GM19035 (cell line): ENCODE measurements around the gene WNT9A.
"Not testable (repeated sequence)": the region's sequence is repeated elsewhere in the genome, so short reads cannot be mapped to it uniquely, and the experiment has no call there.

Experiments used
- ATAC-seq: cut with Tn5 transposase; IDR thresholded peaks from one replicate; pipeline ENCODE4 v1.9.1; 2021; ENCODE audit not compliant: unreplicated experiment

The WNT9A gene

GRCh38 chr1:227889047-227889862 is 58.5 kb downstream of the WNT9A start:
- ATAC-seq: no peak

DNA sequence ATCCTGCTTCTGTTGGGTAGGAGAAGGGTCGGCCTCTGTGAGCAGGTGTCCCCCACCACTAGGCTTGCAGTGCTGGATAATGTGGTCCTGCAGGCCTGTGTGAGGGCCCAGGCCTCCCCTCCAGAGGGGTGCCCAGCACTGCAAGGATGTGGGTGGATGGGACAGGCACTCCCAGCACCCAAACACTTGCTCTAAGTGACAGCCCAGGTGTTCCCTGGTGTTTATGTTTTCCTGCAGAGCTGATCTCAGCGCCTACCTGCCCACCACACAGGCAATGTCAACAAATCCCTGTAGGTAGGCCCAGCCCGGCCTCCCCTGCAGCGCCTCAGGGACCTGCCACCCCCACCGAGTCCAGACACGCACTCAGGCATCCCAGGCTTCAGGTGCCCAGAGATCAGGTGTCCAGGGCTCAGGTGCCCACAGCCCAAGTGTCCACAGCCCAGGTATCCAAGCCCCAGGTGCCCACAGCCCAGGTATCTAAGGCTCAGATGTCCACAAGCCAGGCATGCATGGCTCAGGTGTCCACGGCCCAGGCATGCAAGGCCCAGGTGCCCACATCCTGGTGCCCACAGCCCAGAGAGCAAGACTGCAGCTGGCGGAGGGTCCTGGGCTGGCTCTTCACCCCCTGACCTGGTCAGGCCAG is 59.2 kb downstream of the WNT9A start:
- ATAC-seq: no peak

DNA sequence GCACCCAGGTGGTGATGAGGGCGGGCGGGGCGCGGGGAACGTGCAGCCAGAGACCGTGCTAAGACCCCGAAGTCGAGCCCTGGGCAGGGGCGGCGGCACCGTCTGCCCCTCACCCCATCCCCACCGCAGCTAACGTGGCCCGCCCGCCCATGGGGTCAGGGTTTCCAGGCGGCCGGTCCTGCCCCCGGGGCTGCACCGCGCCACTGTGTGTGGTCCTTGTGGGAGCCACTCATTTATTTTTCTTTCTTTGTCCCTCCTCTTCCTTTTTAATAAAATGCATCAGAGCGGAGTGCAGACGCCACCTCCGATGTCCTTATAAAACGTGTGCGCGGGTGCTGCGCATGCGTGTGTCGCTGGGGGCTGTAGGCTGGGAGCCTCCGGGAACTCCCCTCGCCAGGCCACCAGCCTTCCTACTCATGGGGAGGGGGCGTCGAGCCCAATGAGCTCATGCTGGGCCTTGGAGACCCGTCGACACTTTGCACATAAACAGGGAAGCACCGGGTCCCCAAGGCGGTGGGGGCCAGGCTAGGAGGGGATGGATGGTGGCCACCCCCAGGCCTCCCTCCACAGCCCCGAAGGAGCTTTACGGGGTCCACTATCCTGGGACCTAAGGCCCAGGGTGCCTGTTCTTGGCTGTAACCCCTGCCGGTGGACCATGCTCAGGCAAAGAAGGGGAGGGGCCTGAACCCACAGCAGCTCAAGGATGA is 59.9 kb downstream of the WNT9A start:
- ATAC-seq: no peak

DNA sequence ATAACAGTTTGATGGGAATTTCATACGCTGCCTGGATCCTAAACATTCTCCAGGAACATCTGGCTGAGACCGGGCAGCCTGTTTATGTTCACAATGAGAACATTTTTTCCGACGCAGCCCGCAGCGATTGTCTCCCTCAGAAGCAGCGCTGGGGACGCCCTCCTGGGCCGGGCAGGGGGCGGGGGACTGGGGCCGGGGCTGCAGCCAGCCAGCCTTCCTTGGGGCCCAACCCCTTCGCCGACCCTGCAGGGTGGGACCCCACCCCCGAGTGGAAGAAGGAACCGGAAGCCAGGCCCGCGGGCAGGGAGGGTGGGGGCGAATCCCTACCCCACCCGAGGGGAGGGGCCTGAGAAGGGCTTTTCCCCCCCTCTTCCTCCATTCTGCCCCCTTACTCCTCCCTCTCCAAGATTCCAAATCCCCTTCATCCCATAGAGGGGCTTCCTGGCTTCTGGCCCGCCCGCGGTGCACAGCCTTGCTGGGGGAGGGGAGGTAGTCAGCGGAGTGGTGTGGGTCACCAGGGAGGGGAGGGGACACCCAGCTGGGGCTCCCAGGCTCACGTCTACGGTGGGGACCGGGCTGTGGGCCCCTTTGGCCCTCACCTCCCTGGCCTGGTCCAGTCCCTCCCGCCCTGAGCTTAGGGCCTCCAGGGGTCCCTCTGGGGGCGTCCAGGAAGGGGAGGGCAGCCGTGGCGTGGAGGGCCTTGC is 60.6 kb downstream of the WNT9A start:
- ATAC-seq: no peak

DNA sequence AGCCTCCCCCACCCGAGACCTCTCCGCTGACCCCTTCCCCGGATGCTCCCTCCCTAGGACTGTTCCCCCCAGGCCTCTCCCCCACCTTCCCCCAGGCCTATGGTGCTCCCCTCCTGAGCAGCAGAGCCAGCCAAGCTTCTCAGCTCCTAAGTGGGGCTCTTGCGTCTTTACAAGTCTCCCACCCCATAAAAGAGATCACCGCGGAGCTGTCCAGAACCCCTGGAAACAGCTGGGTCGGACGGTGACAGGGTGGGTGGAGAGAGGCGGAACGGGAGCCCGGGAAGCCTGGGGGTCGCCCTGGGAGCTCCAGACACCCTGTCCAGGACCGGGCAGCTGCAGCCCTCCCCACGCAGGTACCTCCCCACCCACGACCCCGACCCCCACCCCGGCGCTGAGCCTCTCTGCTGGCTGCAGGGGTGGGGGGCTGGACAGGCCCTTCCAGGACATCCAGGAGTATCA is 61.2 kb downstream of the WNT9A start:
- no peak for ATAC-seq

- ATAC-seq: no peak
These were observed 61.9 kb downstream of the WNT9A start for GRCh38 chr1:227885648-227886502.

GRCh38 chr1:227885135-227885647 is 62.5 kb downstream of the WNT9A start:
- ATAC-seq: no peak

GRCh38 chr1:227884370-227885134 is 63.2 kb downstream of the WNT9A start:
- no peak for ATAC-seq

- no peak for ATAC-seq
These were observed 64.0 kb downstream of the WNT9A start for GRCh38 chr1:227883641-227884301.

- ATAC-seq: no peak
These were observed 64.6 kb downstream of the WNT9A start for GRCh38 chr1:227883073-227883520.

GRCh38 chr1:227880342-227880924 is 67.3 kb downstream of the WNT9A start:
- ATAC-seq: no peak

DNA sequence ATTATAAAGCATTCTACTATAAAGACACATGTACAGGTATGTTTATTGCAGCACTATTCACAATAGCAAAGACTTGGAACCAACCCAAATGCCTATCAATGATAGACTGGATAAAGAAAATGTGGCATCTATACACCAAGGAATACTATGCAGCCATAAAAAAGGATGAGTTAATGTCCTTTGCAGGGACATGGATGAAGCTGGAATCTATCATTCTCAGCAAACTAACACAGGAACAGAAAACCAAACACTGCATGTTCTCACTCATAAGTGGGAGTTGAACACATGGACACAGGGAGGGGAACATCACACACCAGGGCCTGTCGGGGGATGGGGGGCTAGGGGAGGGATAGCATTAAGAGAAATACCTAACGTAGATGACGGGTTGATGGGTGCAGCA is 69.9 kb downstream of the WNT9A start:
- not testable (repeated sequence) for ATAC-seq

DNA sequence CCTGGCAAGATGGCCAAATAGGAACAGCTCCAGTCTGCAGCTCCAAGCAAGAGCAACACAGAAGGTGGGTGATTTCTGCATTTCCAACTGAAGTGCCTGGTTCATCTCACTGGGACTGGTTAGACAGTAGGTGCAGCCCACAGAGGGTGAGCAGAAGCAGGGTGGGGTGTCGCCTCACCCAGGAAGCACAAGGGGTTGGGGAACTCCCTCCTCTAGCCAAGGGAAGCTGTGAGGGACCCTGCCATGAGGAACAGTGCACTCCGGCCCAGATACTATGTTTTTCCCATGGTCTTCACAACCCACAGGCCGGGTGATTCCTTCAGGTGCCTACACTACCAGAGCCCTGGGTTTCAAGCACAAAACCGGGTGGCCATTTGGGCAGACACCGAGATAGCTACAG is 75.8 kb downstream of the WNT9A start:
- not testable (repeated sequence) for ATAC-seq

GRCh38 chr1:227870366-227870765 is 77.4 kb downstream of the WNT9A start:
- no peak for ATAC-seq

GRCh38 chr1:227869851-227870305 is 77.9 kb downstream of the WNT9A start:
- ATAC-seq: no peak

DNA sequence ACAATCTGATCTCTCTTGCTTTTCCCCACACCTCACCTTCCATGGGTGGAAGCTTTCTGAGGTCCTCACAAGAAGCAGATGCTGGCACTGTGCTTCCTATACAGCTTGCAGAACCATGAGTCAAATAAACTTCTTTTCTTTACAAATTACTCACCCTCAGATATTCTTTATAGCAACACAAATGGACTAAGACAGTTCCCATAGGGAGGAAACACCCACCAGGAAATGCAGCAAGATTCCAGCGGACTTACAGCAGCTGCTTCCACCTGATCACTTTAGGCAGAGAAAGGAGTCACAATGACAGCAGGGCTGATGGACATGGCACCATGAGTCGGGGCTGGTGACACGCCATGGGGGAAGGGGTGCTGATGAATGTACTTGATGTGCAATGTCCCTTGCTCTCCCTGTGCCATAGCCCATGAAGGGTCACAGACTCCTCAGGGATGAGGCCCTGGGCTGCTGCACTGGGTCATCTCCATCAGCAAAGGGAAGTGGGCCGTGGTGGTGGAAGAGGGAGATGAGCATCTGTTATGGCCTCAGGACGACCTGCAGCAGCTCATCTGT is 78.4 kb downstream of the WNT9A start:
- ATAC-seq: no peak
